GM19239 (cell line): ENCODE data around the gene CXCL11.
"Not testable (repeated sequence)": the region's sequence is repeated elsewhere in the genome, so short reads cannot be mapped to it uniquely, and the experiment has no call there.

ENCODE experiments used
- DNase-seq: peaks from one replicate; pipeline ENCODE4 v3.0.0; 2011; ENCODE audit warnings: low spot score; ENCODE audit not compliant: insufficient read length
- FAIRE-seq: peaks from 2 replicates; lab custom pipeline; 2011; peaks lifted over from hg19 to GRCh38; lab: Jason Lieb, UNC

The CXCL11 gene

DNA sequence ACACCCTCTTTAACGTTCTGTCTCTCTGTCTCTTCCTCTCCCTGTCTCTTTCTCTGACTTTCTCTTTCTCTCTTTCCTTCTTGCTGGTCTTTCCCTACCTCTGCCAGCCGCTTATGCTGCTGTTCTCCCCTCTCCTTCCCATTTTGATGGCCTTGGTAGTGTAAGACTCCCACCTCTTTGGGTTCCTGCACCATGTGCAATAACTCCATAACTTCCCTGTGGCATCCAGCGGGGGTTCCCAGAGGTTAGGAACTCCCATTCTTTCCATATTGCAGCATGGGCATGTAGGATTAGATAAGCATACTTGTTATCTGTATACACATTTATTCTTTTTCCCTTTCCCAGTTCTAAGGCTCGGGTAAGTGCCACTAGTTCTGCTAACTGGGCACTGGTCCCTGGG, 8.8 kb upstream of the CXCL11 start:
- FAIRE-seq, DNase-seq: not testable (repeated sequence)

DNA sequence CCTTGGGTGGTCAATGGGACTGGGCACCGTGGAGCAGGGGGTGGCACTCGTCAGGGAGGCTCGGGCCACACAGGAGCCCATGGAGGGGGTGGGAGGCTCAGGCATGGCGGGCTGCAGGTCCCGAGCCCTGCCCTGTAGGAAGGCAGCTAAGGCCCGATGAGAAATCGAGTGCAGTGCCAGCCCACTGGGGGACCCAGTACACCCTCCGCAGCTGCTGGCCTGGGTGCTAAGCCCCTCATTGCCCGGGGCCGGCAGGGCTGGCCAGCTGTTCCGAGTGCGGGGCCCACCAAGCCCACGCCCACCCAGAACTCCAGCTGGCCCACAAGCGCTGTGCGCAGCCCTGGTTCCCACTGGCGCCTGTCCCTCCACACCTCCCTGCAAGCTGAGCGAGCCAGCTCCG, 7.4 kb upstream of the CXCL11 start:
- not testable (repeated sequence) for DNase-seq, FAIRE-seq

- not testable (repeated sequence) for FAIRE-seq, DNase-seq
Observed at GRCh38 chr4:76042241-76042998, 6.5 kb upstream of the CXCL11 start.

GRCh38 chr4:76036855-76037254, 985 bp upstream of the CXCL11 start:
- no peak for FAIRE-seq

DNA sequence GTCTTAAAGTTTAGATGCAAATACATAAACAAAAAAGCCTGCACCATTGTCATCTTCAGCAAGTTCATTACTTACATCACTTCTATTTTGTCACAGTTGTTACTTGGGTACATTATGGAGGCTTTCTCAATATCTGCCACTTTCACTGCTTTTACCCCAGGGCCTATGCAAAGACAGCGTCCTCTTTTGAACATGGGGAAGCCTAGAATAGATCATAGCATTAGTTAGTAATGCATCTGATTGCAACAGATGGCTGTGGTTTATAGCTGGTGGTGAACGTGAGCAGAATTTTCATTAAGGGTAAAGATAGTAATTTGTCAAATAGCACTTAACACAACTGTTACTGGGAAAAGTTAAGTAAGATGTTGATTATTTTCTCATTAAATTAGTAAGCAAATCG, 729 bp downstream of the CXCL11 start:
- no peak for DNase-seq
- FAIRE-seq = no peak

More at GRCh38 chr4:76036855-76037254, 985 bp upstream of the CXCL11 start:
- DNase-seq = no peak

GRCh38 chr4:76029300-76029699, 6.6 kb downstream of the CXCL11 start:
- no peak for DNase-seq

GRCh38 chr4:76028350-76028765, 7.5 kb downstream of the CXCL11 start:
- DNase-seq (no peak), FAIRE-seq (peak; percentile 4)

More at GRCh38 chr4:76029300-76029699, 6.6 kb downstream of the CXCL11 start:
- no peak for FAIRE-seq

DNA sequence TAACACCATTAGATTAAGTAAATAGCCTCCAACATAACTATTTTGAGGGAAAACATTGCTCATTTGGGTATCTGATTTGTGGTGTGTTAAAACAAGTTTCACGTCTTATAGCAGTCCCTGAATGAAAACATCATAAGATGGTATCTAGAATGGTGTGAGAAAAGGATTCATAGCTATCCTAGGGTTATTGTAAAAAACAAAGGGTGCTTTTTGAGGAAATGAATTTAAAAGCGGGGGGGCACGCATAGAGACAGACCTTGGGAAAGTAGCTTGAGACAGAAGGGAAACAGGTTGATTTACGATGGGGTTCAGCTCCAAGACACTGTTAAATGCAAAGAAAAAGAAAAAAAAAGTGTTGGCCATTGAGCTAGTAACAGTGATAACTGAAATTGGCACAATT, 11.8 kb downstream of the CXCL11 start:
- FAIRE-seq (no peak), DNase-seq (no peak)

DNA sequence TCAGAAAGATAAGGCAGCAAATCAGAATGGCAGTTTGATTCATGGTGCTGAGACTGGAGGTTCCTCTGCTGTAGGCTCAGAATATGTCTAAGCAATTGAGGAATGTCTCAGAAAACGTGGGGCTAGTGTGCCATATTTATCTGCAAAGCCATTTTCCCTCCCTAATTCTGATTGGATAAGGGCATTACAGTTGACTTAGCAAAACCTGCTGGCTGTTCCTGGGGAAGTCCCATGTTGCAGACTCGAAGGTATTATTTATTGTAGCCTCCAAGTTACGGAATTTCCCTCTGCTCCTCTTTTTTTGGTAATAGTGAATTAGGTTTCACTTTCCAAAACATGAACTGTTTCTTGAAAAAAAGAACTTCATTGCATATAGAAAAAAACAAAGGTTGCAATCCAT, 12.5 kb downstream of the CXCL11 start, which contains the start of gene CXCL10:
TSS of gene CXCL10 (minus strand) at position 109 of the 400 bp plus-strand sequence. CDS start at position 43, 66 bp downstream.
- DNase-seq = no peak
- FAIRE-seq = peak; percentile 39

DNA sequence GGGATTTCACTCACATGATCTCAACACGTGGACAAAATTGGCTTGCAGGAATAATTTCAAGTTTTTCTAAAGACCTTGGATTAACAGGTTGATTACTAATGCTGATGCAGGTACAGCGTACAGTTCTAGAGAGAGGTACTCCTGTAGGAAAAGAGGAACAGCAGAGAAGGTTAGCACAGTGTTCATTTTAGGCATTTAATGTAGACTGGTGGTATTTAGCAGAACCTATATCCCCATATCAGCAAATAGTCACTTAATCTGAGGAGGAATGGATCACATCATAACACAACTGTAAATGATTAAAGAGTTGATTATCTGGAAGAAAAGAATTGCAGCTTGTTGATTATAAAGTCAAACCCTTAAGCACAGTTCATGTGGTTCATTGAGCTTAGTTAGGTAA, 13.2 kb downstream of the CXCL11 start:
- no peak for DNase-seq
- FAIRE-seq = no peak

- FAIRE-seq (no peak), DNase-seq (no peak)
Observed at GRCh38 chr4:76022031-76022430, 13.8 kb downstream of the CXCL11 start.

- no peak for DNase-seq
- FAIRE-seq = no peak
Observed at GRCh38 chr4:76017056-76017686, 18.7 kb downstream of the CXCL11 start.

- DNase-seq = no peak
- FAIRE-seq = peak; percentile 47
Observed at GRCh38 chr4:76016393-76016792, 19.5 kb downstream of the CXCL11 start.

- DNase-seq (no peak), FAIRE-seq (no peak)
Observed at GRCh38 chr4:76013540-76013939, 22.3 kb downstream of the CXCL11 start.

DNA sequence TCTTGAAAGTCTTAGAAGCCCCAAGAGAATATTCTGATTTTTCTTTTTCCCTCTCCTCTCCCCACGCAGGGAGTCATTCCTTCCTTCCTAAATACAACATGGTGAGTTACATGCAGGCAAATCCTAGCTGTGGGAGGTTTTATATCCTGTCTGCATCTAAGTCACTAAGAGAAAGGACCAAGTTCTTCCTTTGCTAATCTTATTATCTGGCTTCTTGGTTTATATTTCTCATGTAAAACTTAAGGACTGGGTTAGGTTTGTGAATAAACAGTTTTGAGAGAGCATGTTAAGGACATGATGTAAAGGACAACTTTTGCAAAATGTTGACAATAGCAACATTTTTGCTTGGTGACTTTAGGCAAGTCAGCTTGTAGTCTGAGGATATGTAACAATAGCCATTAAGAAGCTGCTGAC, 23.5 kb downstream of the CXCL11 start:
- FAIRE-seq (no peak), DNase-seq (no peak)

GRCh38 chr4:76011700-76012387, 24.0 kb downstream of the CXCL11 start:
- DNase-seq (no peak), FAIRE-seq (peak; percentile 86)

GRCh38 chr4:76011018-76011670, 24.7 kb downstream of the CXCL11 start:
- no peak for FAIRE-seq
- DNase-seq = no peak

DNA sequence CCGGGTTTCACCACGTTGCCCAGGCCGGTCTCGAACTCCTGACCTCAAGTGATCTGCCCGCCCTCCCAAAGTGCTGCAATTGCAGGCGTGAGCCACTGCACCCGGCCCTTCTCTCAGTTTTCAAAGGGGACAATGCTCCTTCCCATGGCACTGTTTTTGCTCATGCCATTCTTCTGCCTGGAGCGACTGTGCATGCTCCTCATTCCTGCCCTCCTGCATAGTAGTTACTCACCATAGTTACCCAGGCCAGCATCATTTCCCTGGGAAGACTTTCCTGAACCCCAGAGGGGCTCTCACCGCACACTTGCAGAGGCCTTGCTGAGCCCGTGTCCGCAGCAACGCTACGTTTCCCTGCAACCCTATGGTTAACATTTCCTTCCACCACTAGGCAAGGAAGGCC, 25.3 kb downstream of the CXCL11 start:
- DNase-seq = no peak
- FAIRE-seq = no peak

- no peak for DNase-seq
- FAIRE-seq = peak; percentile 44
Observed at GRCh38 chr4:76009311-76009710, 26.6 kb downstream of the CXCL11 start.

GRCh38 chr4:76007089-76007862, 28.6 kb downstream of the CXCL11 start, which contains the start of gene CXCL9:
CXCL9 (minus strand) TSS chr4:76007509; CDS start chr4:76007449, 60 bp downstream.
- FAIRE-seq (no peak), DNase-seq (no peak)
